ENCODE measurements around the gene UBLCP1.
A peak's percentile ranks its signal among the peaks of the same experiment; 100 is the strongest.
"Not testable (repeated sequence)": the region's sequence is repeated elsewhere in the genome, so short reads cannot be mapped to it uniquely, and the experiment has no call there.

The UBLCP1 gene

DNA sequence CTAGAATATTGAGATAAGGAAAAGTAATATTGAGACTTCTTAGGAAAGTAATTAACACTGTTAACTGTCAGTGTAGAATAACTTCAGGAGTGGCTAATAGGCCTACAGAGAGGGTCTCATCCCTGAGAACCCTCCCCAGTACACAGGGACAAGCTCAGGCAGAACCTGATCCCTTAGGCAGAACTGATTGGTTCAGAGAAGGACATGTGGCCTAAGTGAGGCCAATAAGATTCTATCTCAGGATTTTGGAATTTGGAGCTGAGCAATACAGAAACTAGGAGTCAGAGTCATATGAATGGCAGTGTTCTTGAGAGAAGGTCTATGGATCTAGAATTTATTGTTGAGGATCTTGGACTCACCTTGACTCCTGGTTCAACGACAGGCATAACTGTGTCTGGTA is 10.9 kb upstream of the UBLCP1 start:
- no peak for DNase-seq

GRCh38 chr5:159257007-159257406 is 6.1 kb upstream of the UBLCP1 start:
- no peak for DNase-seq

DNA sequence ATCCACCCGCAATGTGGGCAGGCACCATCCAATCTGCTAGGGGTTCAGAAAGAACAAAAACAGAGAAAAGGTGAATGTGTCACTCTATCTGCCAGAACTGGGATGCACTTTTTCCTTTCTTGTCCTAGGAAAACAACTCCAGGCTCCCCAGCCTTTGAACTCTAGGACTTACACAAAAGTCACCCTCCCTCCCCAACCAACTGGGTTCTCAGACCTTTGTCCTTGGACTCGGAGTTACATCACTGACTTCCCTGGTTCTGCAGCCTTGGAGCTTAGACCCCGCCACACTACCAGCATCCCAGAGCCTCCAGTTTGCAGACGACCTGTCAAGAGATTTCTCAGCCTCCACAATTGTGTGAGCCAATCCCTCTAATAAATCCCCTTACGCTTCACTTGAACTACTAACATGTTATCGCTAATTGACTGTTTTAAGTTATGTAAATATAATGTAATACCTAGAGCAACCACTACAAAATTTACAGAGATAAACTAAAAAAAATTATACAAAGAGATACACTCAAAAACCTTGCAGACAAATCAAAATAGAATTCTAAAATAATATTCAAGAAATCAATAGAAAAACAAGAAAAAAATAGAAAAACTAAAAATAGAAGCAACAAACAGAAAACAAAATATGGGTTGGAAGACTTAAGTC is 5.3 kb upstream of the UBLCP1 start:
- DNase-seq, result no peak

GRCh38 chr5:159258361-159258760 is 4.7 kb upstream of the UBLCP1 start:
- no peak for DNase-seq

GRCh38 chr5:159260212-159260611 is 2.9 kb upstream of the UBLCP1 start:
- DNase-seq, result not testable (repeated sequence)

- peak; percentile 56 for DNase-seq
Observed at GRCh38 chr5:159262472-159262858, 625 bp upstream of the UBLCP1 start.

- DNase-seq, result no peak
Observed at GRCh38 chr5:159263569-159263905, 447 bp downstream of the UBLCP1 start.

- DNase-seq, result not testable (repeated sequence)
Observed at GRCh38 chr5:159266764-159267163, 3.7 kb downstream of the UBLCP1 start.

DNA sequence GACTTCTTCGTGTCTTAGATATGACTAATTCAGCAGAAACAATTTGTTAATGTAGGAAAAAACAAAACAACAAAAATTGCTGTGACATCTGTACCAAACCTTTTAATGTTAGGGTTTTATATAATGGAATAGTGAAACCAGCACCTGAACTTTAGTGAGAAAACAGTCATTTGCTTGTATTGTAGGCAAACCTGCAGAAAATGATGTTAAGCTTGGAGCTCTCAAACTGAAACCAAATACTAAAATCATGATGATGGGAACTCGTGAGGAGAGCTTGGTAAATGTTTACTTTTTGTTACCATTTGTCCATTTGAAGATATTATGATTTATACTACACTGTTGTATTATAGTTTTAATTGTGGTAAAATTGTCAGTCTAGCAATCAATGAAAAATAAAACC is 6.6 kb downstream of the UBLCP1 start:
- DNase-seq, result no peak

DNA sequence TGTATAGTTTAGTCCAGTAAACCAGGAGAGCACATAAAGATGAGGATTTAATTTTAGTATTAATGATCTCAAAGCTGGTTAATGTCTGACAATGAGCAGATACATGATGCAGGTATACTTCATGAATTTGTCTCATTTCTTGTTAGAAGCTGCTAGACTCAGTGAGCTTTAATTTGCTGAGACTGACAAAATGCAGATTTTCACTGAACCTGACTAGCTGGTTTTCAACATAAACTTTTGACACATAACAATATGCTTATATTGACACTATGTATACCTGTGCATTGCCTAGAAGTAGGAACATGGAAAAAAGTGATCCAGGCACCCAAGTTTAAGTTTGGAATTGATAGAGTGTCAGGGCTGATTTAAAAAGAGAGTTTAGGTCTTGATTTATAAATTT is 10.8 kb downstream of the UBLCP1 start:
- no peak for DNase-seq

- no peak for DNase-seq
Observed at GRCh38 chr5:159274676-159275075, 11.6 kb downstream of the UBLCP1 start.

GRCh38 chr5:159286420-159287035 is 23.4 kb downstream of the UBLCP1 start:
- peak; percentile 33 for DNase-seq

DNA sequence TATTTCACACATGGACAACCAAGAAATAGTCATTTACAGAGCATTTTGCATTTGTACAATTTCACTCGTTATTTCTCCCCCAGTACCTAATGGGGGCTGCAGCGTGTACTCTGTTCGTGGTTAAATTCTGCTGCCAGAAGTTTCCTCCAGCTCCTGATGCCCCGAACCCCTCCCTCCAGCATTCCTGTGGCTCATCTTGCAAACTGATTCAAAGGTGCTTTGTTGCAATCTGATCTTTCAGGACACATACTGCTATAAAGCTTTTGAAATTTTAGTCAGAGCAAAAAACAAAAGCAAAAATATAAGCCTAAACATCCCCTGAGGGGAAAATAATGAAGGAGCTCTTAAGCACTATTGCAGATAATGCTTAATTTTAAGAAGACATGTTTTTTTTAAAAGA is 27.7 kb downstream of the UBLCP1 start:
- peak; percentile 24 for DNase-seq

GRCh38 chr5:159294921-159295320 is 31.8 kb downstream of the UBLCP1 start:
- DNase-seq, result no peak

- not testable (repeated sequence) for DNase-seq
Observed at GRCh38 chr5:159297300-159297699, 34.2 kb downstream of the UBLCP1 start.

DNA sequence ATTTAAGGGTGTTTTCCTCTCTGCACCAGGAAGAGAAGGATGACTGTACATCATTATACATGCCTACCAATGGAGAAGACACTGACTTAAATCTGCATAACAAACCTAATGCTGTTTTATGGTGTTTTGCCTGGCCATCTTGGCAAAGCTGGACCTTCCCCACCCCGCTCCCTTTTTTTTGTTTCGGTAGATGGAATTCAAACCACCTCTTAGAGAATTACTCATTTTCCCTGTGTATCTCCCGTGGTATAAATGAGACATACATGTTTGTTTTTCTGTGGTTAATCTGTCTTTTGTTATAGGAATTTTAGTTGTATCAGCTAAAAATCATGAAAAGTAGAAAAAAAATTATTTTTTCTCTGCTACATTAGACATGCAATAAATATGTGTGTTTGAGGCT is 38.4 kb downstream of the UBLCP1 start:
- peak; percentile 27 for DNase-seq

DNA sequence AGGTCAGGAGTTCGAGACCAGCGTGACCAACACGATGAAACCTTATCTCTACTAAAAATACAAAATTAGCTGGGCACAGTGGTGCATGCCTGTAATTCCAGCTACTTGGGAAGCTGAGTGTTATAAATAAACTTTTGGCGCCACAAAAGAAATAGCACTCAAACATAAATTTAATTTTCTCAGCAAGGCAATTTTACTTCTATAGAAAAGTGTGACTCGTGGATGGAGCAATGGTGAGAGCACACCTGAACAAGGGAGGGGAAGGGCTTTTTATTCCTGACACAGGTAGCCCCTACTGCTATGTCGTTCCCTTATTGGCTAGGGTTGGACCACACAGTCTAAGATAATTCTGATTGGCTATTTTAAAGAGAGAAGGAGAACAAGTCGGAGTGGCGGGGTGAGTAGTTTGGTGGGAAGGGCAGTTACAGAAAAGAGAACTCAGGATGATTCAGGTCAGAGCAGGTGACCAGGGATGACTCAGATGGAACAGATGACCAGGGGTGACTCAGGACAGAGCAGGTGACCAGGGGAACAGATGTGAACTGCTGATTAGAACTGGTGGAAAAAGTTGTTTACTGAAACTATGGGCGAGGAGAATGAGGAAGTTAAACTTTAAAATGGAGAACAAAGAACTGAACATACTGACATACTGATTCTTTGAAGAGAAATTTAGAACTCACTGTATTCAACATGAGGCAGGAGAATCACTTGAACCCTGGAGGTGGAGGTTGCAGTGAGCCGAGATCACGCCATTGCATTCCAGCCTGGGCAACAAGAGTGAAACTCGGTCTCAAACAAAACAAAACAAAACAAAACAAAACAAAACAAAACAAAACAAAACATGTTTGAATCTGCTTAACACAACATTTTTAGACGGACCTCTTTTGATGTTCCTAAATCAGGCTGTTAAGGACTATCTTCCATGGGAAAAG is 39.1 kb downstream of the UBLCP1 start:
- DNase-seq, result not testable (repeated sequence)

GRCh38 chr5:159303286-159303685 is 40.2 kb downstream of the UBLCP1 start:
- no peak for DNase-seq

DNA sequence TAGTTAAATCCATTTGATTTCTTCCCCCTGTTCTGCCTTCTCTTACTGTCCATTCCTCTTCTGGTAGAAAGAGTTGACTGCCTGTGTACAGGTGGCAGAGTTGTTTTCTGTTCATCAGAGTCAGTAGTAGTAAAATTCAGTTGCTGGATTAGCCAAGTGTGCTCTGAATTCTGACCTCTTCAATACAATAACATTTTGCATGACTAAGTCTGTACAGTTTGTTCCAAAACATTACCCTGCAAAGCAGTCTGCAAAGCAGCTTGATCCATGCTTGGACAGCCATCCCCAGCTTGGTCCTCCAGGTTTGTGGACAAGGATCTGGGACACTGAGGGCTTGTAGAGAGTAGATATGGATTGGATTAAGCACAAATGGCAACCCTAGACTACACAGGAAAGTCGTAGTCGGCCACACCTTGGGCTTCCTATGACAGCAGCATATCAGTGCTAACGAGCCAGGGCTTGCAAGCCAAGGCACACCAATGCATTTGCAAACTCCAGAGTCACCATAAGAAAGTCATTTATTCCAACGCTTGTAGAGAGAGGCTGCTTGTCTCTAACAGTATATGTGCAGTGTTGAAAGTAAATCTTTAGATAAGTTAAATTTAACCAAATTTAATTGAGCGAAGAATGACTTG is 42.0 kb downstream of the UBLCP1 start:
- no peak for DNase-seq

GRCh38 chr5:159309689-159310433 is 46.8 kb downstream of the UBLCP1 start:
- no peak for DNase-seq

GRCh38 chr5:159310511-159310910 is 47.4 kb downstream of the UBLCP1 start:
- no peak for DNase-seq

DNA sequence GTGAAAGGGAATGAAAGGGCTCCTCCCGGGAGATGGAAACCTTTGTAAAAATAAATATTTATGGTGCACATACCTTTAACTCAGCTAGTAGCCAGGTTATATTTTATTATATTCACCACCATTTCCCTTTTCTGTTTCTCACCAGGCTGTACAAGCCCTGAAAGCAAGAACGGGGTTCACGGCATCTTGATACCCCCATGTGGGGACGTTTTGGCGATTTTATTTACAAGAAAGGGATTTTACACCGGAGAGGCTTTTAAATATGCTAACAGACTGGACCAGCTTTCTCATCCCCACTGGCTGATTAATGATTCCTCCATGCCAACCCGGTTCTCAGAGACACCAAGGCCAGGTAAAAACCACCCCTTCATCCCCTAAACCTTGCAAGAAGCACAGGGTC is 48.0 kb downstream of the UBLCP1 start:
- DNase-seq, result no peak

DNA sequence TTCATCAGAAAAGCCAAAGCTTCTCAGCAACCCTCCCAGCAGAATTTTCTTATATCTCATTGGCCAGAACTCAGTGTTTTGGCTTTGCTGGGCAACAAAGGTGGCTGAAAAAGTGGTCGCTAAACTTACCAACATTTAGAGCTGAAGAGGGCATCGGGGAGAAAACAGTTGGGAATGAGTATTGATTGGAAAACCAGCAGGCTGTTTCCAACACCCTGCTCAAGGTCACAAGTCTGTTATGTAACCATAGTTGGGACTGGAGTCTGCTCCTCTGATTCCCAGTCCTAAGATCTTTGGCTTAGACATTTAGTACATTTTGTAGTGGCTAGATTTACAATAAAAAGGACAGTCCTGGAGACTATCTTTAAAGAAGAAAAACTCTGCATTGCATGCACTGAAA is 50.1 kb downstream of the UBLCP1 start:
- DNase-seq, result no peak
